ENCODE data around the gene IFNG.
"Not testable (repeated sequence)": the region's sequence is repeated elsewhere in the genome, so short reads cannot be mapped to it uniquely, and the experiment has no call there.

IFNG gene

GRCh38 chr12:68159681-68160304 lies at the start of gene IFNG:
TSS of gene IFNG (minus strand) at chr12:68159740. CDS start at chr12:68159615, 125 bp downstream.
- DNase-seq = no peak

GRCh38 chr12:68209048-68209728 lies 49.6 kb upstream of the IFNG start:
- not testable (repeated sequence) for DNase-seq

GRCh38 chr12:68207276-68207675 lies 47.7 kb upstream of the IFNG start:
- DNase-seq = no peak

GRCh38 chr12:68206446-68206845 lies 46.9 kb upstream of the IFNG start:
- DNase-seq = no peak

GRCh38 chr12:68203460-68203875 lies 43.9 kb upstream of the IFNG start:
- no peak for DNase-seq

- DNase-seq = no peak
Measured at GRCh38 chr12:68200854-68201253, 41.3 kb upstream of the IFNG start.

- no peak for DNase-seq
Measured at GRCh38 chr12:68199127-68199526, 39.6 kb upstream of the IFNG start.

GRCh38 chr12:68198507-68199086 lies 39.1 kb upstream of the IFNG start:
- DNase-seq = no peak

GRCh38 chr12:68190301-68190700 lies 30.8 kb upstream of the IFNG start:
- DNase-seq = no peak

GRCh38 chr12:68189821-68190242 lies 30.3 kb upstream of the IFNG start:
- peak; percentile 29 to 45 for DNase-seq

- DNase-seq = no peak
Measured at GRCh38 chr12:68185598-68185997, 26.1 kb upstream of the IFNG start.

- no peak for DNase-seq
Measured at GRCh38 chr12:68180792-68181744, 21.5 kb upstream of the IFNG start.

GRCh38 chr12:68178774-68179439 lies 19.4 kb upstream of the IFNG start:
- DNase-seq = no peak

GRCh38 chr12:68178184-68178583 lies 18.6 kb upstream of the IFNG start:
- DNase-seq = no peak

GRCh38 chr12:68177562-68177961 lies 18.0 kb upstream of the IFNG start:
- DNase-seq = no peak

- no peak for DNase-seq
Measured at GRCh38 chr12:68176257-68176656, 16.7 kb upstream of the IFNG start.

GRCh38 chr12:68175557-68176061 lies 16.1 kb upstream of the IFNG start:
- peak; percentile 43 to 55 for DNase-seq

GRCh38 chr12:68174761-68175160 lies 15.2 kb upstream of the IFNG start:
- DNase-seq = not testable (repeated sequence)

GRCh38 chr12:68173792-68174191 lies 14.3 kb upstream of the IFNG start:
- no peak for DNase-seq

GRCh38 chr12:68170726-68171125 lies 11.2 kb upstream of the IFNG start:
- DNase-seq = no peak

GRCh38 chr12:68169213-68169889 lies 9.8 kb upstream of the IFNG start:
- no peak for DNase-seq
